IPS-18c (cell line): ENCODE measurements around the gene SIGMAR1.

Source experiments
- H3K4me3 ChIP-seq: 2 replicates; pipeline ENCODE4 v1.7.0; 2013; ENCODE audit warnings: low read depth, mild to moderate bottlenecking, low read length, moderate library complexity; ENCODE audit not compliant: insufficient read depth
- H3K9me3 ChIP-seq: one replicate; pipeline ENCODE4 v1.6.1; 2013; ENCODE audit warnings: mild to moderate bottlenecking, low read length, moderate library complexity; ENCODE audit not compliant: control insufficient read depth, insufficient read depth

The SIGMAR1 gene

DNA sequence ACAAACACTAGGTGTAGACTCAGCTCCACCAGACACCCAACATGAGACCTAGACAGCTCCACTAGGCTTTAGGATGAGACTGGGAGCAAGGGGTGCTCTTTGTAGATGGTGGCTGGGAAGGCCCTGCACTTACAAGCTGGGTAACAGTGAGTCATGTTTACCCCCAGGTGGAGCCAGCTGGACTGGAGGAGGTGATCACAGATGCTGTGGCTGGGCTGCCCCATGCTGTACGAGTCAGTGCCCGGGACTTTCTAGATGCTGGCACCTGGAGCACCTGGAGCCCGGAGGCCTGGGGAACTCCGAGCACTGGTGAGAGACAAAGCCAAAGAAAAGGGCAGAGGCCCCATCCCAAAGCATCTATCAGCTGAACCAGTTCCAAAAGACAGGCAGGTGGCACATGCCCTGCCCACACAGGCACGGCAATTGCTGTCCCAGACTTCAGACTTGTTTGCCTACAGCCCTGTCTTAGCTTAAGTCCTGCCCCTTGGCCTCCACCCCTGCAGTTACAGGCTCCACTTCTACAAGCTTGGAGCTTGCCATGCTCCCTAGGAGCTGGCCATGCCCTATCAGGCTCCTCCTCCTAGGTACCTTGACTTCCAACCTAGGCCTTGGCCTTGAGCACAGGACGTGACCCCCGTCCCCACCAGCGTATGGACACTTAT, 22.1 kb upstream of the SIGMAR1 start:
- no peak overlapping the region for H3K4me3 ChIP-seq
- no peaks in the 10 kb centered on the region for H3K9me3 ChIP-seq

DNA sequence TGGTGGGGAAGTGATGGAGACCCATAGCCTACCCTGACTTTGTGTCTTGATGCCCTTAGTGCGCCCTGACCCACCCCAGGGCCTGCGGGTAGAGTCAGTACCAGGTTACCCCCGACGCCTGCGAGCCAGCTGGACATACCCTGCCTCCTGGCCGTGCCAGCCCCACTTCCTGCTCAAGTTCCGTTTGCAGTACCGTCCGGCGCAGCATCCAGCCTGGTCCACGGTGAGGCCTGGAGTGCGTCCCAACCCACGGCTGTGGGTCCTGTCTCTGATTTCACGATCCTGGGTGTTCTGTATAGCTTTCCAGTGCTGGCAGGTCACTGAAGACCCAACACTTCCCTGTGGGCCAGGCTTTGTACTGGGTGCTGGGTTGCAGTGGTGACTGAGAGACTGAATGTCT, 20.9 kb upstream of the SIGMAR1 start:
- Histone ChIP-seq H3K9me3 (peaks cover 2% of the 10 kb centered on the region), H3K4me3 (no peak overlapping the region)

DNA sequence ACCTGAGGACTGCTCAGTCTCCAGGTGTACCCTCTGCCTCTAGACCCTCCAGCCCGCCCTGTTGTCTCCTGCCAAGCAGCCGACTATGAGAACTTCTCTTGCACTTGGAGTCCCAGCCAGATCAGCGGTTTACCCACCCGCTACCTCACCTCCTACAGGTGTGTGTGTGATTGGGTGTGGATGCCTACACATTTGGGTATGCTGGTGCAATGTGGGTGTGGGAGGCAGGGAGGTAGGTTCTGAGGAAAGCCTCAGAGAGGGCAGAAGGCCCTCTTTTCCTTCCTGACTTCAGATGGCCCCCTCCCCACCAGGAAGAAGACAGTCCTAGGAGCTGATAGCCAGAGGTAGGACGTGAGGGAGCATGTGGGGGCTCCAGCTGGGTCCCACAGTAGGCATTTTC, 19.4 kb upstream of the SIGMAR1 start:
- no peak overlapping the region for H3K4me3 ChIP-seq
- H3K9me3 ChIP-seq, result peaks cover 2% of the 10 kb centered on the region

DNA sequence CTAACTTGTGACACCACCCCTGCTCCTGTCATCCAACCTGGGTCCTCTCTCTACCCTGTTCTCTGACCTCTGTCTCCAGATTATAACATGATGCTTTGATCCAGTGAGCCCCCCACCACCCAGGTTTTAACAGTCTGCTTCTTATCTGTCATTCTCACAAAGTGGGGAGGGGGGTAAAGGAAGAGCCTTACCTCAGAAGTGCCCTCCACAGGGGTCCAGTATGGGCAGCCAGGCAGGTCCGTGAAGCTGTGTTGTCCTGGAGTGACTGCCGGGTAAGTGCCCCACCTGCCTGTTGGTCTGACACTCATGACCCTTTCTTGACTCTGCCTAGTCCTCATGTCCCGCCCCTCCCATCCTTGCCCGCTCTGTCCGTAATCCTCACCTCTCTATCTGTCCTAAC, 17.8 kb upstream of the SIGMAR1 start:
- H3K4me3 ChIP-seq, result no peak overlapping the region

DNA sequence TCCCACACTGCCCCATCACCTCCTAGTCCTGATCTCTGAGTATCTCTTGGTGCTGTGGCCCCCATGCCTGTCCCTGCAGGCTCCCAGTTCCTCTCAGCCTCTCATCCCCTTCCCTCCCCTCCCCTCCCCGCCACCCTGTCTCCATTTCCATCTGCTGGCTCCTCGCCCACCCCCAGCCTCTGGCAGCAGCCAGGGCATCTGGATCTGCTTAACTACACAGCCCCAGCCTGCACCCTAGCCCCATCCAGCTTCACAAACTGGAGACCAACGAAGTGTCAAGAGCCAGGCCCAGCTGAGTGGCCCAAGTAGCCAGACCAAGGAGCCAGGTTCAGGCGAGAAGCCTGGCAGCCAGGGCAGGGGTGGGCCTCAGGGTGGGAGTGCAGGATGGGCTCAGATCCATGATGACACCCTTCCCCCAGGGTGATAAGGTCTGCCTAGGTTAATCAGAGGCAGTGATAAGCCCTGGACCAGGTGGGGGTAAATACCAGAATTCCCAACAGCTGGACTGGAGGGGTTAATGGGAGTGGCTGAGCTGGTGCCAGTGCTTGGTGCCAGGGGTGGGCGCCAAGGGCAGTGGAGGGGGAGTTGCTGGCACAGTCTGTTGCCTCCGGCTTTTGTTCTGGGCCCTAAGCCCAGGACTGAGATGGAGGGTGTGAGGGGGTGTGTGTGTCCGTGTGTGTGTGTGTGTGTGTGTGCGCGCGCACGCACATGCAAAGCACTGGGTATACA, 16.9 kb upstream of the SIGMAR1 start:
- H3K9me3 ChIP-seq, result peaks cover 2% of the 10 kb centered on the region

More for the DNA sequence above, 17.8 kb upstream of the SIGMAR1 start:
- H3K9me3 ChIP-seq, result peaks cover 2% of the 10 kb centered on the region

DNA sequence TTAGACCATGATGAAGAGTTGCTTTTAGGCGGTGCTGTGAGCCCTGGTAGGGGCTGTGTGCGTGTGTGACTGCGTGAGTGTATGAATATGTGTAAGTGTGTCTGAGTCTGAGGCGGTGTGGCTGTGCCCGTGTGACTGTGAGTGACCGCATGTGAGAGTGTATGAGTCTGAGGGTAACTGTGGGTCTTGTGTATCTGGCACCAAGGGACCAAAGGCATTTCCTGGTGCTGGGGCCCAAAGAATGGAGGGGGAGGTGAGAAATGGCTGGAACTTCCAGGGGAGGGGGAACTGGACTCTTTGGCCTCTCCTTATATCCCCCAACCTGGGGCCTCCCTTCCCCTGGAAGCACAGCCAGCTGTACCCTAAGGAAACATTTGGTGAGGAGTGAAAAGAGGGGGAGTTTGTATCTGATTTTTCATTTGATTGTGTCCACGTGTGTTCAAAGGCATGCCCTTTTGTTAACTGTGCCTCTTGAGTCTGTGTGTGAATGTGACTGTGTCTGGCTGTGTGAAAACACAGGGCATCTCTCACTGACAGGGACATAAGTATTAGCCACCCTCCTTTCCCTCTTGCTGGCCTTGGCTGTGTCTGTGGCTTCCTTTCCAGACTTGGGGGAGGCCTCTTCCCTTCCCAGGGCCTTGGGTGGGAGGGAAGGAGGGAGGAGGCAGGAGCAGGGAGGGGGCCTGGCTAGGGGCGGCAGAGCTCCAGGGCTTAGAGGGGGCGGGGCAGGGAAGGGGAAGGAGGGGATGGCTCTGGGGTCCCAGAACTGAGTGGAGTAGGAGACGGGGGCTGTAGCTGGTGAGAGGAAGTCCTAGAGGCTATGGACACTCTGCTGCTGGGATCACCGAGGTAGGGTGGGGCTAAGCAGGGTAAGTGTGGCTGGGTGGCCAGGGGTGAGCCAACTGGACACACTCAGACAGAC, 15.8 kb upstream of the SIGMAR1 start:
- Histone ChIP-seq H3K4me3 (no peak overlapping the region; the same call in 1 of the 2 replicates), H3K9me3 (peaks cover 2% of the 10 kb centered on the region)

More for the DNA sequence above, 16.9 kb upstream of the SIGMAR1 start:
- H3K4me3 ChIP-seq, result no peak overlapping the region

DNA sequence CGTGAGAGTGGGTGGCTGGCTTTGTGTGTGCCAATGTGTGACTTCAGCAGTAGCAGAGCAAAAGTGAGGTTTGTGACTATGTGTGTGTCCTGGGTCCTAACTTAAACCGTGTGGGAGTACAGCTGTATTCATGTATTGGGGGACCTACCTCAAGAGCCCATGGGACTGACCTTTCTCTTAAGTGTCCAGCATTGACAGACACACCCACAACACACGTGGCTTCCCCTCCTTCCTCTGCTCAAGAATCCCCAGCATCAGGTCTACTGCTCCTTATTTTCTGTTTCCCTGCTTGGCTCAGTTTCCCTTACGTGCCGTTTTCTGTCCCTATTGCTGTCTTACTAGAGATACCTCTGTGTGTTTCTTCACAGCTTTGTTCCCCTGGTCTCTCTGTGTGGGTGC, 15.0 kb upstream of the SIGMAR1 start:
- Histone ChIP-seq H3K9me3 (peaks cover 2% of the 10 kb centered on the region), H3K4me3 (no peak overlapping the region; the same call in 1 of the 2 replicates)

DNA sequence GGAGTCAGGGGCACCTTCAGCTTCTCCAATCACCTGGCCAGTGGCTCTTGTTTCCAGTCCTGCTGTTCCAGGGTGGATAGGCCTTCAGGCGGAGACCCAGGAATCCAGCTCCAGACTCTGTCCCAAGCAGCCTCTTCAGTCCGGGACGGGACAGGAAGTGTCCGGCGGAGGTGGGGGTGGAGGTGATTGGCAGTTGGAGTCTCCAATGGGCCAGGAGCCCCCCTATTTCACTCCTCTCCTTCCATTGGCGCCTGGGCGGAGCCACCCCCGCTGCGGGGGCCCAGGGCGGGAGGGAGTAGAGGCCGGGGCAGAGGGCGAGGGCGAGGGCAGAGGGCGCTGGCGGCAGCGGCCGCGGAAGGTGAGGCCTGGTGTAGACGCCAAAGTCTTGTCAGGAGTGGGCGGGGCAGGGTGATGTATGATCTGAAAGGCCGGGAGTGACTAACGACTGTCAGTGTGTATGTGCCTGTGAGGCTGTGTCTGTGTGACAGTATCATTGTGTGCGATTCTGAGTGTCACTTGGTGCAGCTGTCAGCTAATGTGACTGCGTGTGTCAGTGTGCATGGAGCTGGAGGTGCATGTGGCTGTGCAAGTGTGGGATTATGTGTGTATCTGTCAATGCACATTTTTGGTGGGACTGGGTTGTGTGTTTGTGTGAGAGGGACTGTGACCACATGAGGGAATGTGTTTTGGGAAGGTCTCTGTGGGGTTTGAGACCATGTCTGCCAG, 14.5 kb upstream of the SIGMAR1 start, which contains the start of gene IL11RA:
Gene IL11RA (plus strand): TSS at position 310 of the 726 bp plus-strand sequence. CDS start 3,033 bp downstream, outside the sequence.
- H3K4me3 ChIP-seq, result peak within 1 kb of the TSS; percentile 48; the same call in 1 of the 2 replicates
- peaks cover 2% of the 10 kb centered on the region for H3K9me3 ChIP-seq

DNA sequence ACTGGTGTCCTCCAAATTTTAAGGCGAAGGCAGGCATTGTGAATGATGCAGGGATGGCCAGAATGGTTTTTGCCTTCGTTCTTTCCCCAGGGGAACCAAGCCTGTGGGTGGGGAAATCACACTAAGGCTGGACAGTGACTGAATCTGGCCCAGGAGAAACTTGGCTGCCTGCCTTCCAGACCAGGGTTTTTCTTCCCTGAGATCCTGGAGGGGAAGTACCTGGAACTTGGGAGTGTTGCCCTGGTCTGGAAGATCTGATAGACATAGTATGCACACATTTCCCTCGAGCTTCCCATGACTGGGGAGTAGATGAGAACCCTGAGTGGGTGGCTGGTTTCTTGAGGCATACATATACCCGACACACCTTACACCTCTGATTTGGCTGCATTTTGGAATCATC, 13.7 kb upstream of the SIGMAR1 start:
- peaks cover 2% of the 10 kb centered on the region for H3K9me3 ChIP-seq
- peak overlapping the region; percentile 48; the same call in 1 of the 2 replicates for H3K4me3 ChIP-seq

DNA sequence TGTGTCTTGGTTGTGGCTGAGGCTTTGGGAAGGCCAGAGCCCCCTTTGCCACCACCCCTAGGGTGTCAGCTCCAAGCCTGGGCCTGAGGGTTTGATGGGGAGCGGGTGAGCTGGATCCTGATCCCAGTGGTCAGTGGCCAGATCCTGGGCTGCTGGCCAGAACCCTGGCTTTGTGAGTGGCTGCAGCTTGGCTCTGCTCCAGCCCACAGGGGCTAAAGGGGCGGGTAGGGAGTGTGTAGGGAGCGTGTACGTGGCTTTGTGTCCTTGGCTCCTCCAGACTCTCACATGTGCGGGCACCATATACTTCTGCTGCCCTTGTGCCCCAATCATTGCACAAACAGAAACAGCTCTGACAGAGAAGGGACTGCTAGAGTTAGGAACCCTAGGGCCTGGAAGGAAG, 13.2 kb upstream of the SIGMAR1 start:
- Histone ChIP-seq H3K4me3 (no peak overlapping the region), H3K9me3 (peaks cover 2% of the 10 kb centered on the region)

DNA sequence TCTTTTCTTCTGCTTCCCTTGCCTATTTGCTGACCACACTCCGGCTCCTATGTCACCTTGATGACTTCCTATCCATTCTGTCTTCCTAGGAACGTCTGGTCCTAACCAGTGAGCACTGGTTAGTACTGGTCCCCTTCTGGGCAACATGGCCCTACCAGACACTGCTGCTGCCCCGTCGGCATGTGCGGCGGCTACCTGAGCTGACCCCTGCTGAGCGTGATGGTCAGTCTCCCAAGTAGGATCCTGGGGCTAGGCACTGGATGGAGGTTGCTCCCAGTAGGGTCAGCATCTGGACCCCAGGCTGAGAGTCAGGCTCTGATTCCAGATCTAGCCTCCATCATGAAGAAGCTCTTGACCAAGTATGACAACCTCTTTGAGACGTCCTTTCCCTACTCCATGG, 11.1 kb upstream of the SIGMAR1 start:
- no peak overlapping the region for H3K4me3 ChIP-seq
- no peaks in the 10 kb centered on the region for H3K9me3 ChIP-seq

DNA sequence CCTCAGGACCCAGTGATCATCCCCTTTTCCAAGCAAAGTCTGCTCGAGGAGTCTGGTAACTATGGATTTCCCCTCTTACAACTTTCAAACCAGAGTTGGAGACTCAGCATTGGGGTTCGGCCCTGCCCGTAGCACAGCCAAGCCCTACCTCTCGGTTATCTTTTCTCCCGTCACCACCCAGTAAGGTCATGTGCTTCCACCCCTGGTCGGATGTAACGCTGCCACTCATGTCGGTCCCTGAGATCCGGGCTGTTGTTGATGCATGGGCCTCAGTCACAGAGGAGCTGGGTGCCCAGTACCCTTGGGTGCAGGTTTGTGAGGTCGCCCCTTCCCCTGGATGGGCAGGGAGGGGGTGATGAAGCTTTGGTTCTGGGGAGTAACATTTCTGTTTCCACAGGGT, 10.1 kb upstream of the SIGMAR1 start:
- H3K4me3 ChIP-seq, result peak overlapping the region; percentile 70
- H3K9me3 ChIP-seq, result no peaks in the 10 kb centered on the region

DNA sequence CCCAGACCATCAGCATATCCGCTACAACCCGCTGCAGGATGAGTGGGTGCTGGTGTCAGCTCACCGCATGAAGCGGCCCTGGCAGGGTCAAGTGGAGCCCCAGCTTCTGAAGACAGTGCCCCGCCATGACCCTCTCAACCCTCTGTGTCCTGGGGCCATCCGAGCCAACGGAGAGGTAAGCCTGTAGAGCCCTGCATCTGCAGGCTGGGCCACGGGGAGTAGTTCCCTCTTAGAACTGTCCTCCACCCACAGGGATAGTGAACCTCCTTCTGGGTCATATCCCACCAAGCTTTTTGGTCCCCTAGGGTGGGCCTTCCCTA, 9.5 kb upstream of the SIGMAR1 start:
- peak overlapping the region; percentile 70 for H3K4me3 ChIP-seq
- no peaks in the 10 kb centered on the region for H3K9me3 ChIP-seq

DNA sequence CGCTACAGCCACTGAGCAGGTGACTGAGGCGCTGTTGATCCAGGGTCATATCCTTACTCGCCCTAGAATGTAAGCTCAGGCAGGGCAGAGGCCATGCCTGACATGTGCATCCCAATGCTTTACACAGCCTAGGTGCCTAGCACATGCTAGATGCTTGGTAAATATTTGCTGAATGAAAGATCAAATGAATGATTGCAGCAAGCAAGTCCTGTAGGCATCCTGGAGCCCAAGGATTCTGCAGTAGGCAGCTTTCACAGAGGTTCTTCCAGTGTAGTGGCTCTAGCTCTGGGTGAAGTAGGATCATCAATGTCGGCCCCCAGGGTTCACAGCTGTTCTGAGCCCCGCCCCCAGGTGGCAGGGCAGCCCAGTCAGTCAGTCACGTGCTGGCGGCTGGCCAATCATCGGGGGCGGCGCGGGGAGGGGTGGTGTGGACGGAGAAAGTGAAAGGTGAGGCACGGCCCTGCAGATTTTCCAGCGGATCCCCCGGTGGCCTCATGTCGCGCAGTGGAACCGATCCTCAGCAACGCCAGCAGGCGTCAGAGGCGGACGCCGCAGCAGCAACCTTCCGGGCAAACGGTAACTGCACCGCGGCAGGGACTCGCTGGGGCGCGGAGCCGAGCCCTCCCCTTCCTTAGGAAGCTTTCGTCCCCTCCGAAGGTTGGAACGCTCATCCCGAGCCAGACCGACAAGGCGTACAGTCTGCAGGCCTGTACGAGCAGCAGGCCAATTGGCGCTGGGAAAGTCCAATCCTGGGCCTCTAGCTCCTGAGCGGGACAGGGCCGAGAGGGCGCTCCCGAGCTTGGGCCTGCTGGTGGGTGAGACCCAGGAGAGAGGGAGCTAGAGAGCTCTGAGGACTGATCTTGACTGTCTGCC, 8.9 kb upstream of the SIGMAR1 start, which contains the start of gene GALT:
Gene GALT (plus strand): TSS at position 465 of the 873 bp plus-strand sequence. CDS start 30 bp downstream, at position 495.
- H3K4me3 ChIP-seq, result peak within 1 kb of the TSS; percentile 70
- no peaks in the 10 kb centered on the region for H3K9me3 ChIP-seq

DNA sequence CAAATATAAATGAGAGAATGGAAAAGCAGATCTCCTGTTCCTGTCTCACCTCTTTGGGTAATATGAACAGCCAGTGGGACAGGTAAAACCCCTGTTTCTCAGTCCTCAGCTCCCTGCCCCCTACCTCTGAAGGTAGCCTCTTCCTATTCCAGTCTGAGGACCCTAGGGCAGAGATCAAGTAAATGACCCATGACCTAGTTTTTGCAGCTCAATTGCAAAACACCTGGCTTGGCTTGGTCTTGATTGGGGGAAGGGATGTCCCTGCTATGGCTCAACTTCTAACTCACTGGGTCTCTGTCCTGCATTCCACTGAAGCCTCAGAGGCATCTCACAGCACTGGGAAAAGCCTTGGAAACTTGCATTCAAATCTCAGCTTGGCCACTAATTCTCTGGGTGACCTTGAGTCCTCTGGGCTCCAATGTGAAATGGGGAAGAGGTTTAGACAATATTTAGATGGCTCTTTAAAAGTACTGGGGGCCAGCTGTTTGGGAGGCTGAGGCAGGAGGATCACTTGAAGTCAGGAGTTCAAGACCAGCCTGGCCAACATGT, 7.3 kb upstream of the SIGMAR1 start:
- Histone ChIP-seq H3K4me3 (peak overlapping the region; percentile 16), H3K9me3 (no peaks in the 10 kb centered on the region)

DNA sequence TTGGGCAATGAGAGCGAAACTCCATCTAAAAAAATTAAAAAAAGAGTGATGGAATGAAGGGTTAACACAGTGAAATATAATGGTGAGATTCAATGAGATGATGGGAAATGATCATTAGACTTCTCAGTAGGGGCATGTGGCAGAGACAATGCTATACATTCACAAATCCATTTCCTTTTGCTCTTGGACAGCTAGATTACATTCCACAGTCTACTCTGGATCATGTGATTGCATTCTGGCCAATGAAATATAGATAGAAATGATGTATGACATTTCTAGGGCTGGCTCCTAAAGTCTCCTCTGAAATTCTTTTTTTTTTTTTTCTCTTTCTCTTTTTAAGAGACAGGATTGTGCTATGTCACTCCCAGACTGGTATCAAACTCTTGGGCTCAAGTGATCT, 5.1 kb upstream of the SIGMAR1 start:
- no peaks in the 10 kb centered on the region for H3K9me3 ChIP-seq

More for the DNA sequence above, 5.1 kb upstream of the SIGMAR1 start:
- no peak overlapping the region for H3K4me3 ChIP-seq
